ENCODE data around the gene NCK2.

NCK2 gene

DNA sequence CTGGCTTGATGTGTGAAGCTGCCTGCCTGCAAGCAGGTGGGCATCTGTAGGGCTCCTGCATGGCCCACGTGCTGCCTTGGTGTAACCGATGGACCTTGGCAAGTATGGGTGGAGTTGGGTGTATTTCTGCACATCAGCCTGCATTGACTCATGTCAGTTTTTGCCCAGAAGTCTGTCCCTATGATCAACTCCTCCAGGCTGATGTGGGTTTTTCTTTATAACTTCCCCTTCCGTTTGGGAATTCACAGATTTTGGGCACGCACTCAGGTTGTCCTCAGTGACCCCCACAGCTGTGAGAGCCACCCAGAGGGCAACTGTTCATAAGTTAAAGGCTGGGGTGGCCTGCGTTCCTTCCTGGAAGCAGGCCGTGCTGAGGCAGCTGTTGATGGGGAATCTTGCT is 123.3 kb downstream of the NCK2 start:
- no peak for DNase-seq (ENCODE audit: low read depth in 2 of 2, low spot score in 1 of 2)

DNA sequence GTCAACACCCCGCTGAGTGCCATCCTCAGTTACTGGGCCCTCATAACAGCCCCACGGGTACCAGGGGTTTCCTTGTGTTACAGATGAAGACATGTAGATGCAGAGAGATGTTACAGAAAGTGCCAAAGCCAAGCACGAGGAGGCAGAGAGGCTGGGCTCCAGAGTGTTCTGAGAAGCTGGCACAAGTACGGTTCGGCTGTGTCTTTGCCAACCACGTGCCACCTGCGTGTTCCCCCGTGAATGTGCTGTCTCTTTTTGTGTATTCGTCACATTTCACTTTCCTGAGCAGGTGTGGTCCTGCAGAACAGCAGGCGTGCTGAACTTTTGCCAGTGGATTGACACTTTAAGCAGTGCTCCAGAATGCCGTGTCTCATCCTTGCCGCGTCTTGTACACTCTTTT is 124.6 kb downstream of the NCK2 start:
- DNase-seq (ENCODE audit: low read depth in 2 of 2, low spot score in 1 of 2): no peak

DNA sequence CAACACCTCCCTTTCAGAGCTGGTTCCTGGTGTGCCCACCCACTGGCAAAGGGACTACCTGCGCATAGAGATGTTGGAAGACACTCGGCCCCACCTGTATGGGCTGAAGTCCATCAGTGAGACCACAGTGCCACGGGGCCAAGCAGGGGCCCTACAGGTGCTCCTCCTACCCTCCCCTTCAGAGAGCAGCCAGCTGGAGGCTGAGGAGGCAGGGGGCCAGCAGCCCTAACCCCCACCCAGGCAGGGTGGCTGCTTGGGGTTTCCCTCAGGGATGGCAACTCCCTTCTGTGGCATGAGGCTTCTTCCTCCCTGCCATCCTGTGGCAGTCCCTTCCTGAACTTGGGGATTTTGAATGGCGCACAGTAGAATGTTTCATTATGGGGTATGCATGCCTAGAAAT is 125.3 kb downstream of the NCK2 start:
- DNase-seq (ENCODE audit: low read depth in 2 of 2, low spot score in 1 of 2): no peak

DNA sequence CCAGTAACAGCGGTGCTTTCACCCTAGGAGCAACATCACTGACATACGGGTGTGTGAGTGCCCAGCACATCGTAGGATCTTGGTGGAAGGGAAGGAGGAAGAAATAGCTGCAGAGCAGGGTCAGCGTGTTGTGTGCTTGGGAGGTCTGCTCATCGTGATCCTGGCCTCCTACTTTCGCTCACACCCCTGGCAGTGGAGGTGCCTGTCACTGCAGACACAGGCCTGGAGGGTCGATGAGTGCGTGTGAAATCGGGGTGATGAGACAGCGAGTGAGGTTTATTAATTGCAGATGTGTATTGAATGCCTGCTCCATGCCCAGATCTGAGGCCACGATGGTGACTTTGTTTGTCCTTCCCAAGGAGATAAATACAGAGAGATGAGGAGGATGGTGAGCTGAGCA is 126.1 kb downstream of the NCK2 start:
- no peak for DNase-seq (ENCODE audit: low read depth in 2 of 2, low spot score in 1 of 2)

DNA sequence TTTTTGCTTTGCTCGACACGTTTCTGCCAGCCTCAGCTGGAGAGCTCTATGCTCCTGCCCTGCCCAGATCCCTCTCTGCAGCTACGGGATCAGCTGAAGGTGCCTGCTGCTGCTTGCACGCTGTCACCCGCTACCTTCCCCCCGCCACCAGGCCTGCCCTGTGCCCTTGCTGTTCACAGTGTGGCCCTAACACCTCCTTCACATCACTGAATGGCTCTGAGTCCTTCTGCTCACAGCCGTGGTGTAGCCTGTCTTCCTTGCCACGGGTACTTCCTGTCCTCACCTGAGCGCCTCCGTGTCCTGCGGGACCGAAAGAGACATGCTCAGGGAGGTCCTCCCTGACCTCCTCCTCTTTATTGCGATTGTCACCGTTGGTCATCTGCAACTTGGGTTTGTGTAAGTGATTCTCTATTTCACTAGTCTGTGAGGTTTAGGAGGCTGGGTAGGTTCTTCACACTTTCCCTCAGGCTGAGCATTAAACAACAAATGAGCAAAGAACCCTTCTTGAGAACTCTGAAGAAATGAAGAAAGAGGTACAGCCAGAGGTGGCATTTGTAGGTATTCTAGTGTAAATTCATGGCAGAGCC is 127.5 kb downstream of the NCK2 start:
- DNase-seq (ENCODE audit: low read depth in 2 of 2, low spot score in 1 of 2): no peak

DNA sequence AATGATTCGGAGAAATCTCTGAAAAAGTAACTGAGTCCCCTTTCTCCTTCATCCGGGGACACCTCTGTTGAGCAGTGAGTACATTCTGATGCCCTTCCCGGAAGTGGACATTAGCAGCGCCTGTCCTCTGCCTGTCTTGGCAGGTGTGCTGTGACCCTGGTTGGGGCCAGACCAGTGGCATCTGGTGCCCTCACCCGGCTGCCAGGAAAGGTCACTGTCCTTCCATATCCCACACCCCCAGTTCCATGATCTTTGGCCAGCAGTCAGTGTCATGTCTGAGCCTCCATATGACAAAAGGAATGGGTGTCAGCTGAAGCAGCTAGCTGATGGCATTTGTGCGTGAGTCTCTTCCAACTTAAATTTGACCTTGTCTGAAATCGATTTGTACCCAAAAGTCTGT is 128.1 kb downstream of the NCK2 start:
- no peak for DNase-seq (ENCODE audit: low read depth in 2 of 2, low spot score in 1 of 2)

DNA sequence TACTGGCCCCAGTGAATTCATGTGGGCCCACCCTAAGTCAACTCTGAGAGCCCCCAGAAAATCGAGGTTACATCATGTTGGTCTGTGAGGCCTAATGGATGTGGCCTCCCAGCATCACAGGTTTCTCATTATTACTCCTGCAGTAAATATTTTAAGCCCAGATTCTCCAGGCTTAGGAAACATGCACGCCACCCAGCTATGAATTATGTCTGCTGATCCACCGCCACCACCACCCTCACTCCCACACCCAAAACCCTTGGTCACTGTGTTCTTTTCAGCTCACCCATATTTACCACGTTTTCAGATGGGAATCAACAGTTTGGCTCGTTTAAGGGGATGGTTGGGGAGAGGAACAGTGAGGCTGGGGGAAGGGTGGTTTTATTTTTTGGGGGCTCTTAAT is 128.6 kb downstream of the NCK2 start:
- DNase-seq (ENCODE audit: low read depth in 2 of 2, low spot score in 1 of 2): no peak

DNA sequence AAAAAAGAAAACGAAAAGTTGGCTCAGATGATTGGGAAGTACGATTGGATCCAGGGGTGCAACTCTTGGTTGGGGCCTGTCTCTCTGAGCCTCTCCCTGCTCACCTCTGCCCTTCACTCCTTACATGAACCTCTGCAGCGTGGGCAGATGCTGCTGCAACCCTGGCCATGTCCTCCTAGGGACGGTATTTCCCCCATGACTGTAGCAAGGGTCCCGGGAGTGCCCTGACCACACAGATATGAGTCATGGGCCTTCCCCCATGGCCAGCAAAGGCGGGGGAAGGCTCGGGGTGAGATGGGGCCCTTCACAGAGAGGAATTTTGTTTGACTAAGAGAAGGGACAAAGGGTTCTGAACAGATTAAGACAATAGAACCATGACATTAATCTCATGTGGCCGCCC is 129.0 kb downstream of the NCK2 start:
- DNase-seq (ENCODE audit: low read depth in 2 of 2, low spot score in 1 of 2): peak in 1 of 2 donors; percentile 31

DNA sequence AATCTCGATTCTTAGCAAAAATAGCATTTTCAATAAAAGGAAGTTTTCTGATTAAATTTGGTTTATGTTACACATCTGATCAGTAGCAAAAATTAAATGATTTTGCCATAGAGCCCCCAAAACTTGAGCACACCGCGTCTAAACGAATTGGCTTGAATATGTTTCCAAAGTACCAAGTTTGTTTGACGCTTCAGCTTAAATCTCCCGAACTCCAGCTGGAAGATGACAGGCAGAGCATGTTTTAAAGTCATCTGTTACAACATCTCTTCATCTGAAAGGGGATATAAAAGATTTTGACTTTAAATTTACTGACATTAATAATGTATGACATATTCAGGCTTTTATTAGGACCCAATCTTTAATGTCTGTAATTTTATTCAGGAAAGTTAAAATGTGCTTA is 129.8 kb downstream of the NCK2 start:
- DNase-seq (ENCODE audit: low read depth in 2 of 2, low spot score in 1 of 2): no peak

DNA sequence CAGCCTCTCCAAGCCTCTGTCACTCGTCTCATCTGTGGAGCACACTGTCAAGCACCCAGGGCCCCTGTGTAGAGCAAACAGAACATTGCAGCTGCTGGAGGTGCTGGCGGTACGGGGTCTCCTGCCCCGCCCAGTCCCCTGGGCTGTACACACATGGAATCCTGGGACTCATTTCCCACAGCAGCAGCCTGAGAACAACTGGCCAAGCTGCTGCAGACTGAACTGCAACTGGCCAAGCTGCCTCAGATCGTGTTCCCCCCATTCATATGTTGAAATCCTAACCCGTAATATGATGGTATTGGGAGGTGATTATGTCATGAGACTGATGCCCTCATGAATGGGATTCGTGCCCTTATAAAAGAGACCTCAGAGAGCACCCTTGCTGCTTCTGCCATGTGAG is 130.5 kb downstream of the NCK2 start:
- DNase-seq (ENCODE audit: low read depth in 2 of 2, low spot score in 1 of 2): no peak

DNA sequence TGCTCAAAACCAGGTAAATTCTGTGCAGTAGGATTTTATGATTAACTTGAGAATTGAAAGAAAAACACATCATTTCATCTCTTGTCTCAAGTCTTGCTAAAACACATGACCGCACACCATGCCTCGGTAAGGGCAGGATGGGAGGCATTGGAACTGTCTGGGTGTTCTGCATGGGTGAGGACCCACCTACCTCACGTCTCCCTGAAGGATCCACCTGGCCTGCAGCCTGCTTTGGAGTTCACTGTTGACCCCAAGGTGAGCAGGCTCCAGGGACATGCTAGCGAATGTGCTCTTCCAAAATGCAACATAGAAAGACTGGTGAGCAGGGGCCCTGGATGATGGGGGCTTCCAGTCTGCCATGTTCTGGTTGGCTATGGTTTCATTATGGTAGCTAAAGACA is 131.5 kb downstream of the NCK2 start:
- no peak for DNase-seq (ENCODE audit: low read depth in 2 of 2, low spot score in 1 of 2)

DNA sequence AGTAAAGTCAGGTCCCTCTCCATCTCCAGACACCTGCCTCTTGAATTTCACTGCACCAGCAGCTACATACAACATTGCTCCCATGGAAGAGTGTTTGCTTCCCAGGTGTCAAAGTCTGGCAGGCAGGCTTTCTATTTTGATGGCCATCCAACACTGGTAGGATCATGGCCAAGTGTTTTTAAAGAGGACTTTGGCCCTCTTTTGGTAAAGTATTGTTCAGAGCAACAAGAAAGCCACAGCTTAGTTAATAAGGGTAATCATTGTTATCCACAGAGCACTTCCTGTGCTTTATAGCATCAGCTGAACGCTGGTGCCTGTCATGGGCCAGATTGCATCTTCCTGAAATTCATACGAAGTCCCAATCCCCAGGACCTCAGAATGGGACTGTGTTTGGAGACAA is 133.2 kb downstream of the NCK2 start:
- no peak for DNase-seq (ENCODE audit: low read depth in 2 of 2, low spot score in 1 of 2)

DNA sequence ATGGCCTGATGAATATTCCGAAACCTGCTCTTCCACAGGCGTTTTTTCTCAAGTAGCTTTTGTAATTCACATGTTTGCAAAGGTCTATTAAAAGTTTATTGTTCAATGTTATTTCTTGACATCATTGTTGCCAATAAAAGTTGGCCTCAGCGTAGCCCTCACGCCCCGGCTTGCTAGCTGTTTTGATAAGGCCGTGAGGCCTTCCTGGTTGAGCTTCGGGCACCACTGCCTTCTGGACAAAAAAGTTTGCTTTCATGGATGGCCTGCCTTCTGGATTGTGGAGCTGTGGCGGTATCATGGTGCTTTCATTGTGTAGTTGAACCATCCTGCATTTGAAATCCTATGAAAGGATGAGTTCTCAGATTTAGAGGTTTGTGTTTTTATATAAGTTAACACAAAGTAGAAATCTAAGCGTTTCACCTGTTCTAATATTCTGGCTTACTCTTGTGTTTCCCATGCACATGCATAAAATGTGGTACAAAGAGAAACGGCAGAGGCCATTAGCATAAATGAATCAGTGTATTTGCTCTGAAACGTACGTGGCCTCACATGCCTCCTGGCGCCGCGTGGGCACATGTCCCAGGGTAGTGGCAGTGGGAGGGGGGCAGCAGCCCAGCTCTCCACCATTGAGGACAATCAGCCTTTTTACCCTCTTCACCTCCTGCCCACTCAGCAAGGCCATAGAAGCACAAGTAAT is 134.5 kb downstream of the NCK2 start:
- DNase-seq (ENCODE audit: low read depth in 2 of 2, low spot score in 1 of 2): no peak

DNA sequence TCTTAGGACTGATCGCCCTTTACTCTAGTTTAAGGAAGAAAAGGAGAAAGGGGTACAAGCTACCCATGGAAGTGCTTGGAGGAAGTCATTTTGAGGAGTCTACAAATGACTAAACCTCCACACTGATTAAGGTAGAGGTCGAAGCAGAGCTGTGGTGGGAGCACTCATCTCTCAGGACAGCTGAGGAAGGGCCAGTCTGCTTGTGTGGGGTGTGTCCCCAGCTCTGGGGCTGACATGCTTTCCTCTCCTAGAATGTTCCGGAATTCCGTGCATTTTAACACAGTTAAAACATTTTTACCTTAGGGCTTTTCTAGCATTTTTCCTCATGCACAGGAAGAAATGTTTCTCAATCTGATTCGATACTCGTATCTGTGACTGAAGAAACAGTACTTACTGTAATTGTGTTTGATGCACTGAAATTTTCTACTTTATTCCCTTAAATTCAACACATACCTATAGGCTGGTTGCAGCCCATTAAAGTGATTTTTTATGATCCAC is 135.1 kb downstream of the NCK2 start:
- no peak for DNase-seq (ENCODE audit: low read depth in 2 of 2, low spot score in 1 of 2)

DNA sequence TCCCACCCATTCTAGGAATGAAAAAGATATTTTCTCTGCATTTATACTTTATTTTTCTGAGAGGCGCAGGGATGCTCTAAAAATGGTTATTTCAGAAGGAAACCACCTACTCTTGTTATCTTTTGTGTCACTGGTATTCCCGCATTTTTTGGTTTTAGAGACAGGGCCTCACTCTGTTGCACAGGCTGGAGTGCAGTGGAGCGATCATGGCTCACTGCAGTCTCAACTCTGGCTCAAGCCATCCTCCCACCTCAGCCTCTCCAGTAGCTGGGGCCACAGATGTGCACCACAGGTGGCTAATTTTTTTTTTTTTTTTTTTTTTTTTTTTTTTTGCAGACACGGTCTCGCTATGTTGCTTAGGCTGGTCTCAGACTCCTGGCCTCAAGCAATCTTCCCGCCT is 135.9 kb downstream of the NCK2 start:
- no peak for DNase-seq (ENCODE audit: low read depth in 2 of 2, low spot score in 1 of 2)

DNA sequence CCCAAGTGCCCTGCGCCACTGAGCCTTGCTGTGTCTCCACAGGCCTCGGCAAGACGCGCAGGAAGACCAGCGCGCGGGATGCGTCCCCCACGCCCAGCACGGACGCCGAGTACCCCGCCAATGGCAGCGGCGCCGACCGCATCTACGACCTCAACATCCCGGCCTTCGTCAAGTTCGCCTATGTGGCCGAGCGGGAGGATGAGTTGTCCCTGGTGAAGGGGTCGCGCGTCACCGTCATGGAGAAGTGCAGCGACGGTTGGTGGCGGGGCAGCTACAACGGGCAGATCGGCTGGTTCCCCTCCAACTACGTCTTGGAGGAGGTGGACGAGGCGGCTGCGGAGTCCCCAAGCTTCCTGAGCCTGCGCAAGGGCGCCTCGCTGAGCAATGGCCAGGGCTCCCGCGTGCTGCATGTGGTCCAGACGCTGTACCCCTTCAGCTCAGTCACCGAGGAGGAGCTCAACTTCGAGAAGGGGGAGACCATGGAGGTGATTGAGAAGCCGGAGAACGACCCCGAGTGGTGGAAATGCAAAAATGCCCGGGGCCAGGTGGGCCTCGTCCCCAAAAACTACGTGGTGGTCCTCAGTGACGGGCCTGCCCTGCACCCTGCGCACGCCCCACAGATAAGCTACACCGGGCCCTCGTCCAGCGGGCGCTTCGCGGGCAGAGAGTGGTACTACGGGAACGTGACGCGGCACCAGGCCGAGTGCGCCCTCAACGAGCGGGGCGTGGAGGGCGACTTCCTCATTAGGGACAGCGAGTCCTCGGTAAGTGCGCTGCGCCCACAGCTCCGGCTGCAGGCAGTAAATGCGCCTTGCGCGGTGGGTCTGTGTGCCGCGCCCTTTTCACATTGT is 136.8 kb downstream of the NCK2 start:
- DNase-seq (ENCODE audit: low read depth in 2 of 2, low spot score in 1 of 2): no peak

DNA sequence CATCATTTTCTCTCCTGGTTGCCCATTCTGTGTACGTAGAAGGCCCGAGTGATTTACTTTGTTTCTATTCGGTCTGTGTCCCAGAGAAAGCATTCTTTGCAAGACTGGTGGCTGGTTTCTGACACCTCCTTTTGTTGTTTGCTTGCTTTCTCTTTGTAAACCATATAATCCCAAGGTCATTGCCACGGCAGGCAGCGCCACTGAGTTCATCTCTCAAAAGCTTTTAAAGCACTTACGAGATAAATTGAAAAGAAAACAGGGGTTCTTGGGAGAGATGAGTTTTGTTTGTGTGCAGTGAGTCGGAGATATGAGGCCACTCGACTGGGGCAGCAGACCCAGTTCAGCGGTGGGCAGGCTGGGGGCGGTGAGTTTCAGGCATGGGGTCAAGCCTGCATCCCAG is 137.6 kb downstream of the NCK2 start:
- DNase-seq (ENCODE audit: low read depth in 2 of 2, low spot score in 1 of 2): no peak

DNA sequence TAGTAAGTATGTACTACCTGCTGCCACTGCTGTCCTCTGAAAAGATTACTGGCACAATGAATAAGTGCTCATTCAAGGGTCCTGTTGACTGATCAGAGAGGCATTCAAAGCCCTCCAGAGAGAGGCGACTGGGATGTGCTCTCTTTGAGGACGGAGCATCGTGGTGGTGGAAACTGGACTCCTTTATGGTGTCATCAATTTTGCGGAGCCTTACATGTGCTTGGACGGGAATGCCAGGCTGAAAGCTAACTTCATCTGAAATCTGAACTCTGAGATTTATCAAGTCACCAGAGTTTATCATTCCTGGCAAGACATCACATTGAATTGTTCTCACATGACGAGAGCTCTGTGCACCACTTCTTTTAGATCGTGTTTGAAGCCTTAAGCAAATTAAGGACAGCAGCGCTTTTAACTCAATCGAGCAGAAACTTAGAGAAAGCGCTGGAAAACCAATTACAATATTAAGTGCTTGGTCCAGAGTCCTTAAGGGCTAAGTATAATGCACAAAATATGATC is 138.3 kb downstream of the NCK2 start:
- DNase-seq (ENCODE audit: low read depth in 2 of 2, low spot score in 1 of 2): no peak

DNA sequence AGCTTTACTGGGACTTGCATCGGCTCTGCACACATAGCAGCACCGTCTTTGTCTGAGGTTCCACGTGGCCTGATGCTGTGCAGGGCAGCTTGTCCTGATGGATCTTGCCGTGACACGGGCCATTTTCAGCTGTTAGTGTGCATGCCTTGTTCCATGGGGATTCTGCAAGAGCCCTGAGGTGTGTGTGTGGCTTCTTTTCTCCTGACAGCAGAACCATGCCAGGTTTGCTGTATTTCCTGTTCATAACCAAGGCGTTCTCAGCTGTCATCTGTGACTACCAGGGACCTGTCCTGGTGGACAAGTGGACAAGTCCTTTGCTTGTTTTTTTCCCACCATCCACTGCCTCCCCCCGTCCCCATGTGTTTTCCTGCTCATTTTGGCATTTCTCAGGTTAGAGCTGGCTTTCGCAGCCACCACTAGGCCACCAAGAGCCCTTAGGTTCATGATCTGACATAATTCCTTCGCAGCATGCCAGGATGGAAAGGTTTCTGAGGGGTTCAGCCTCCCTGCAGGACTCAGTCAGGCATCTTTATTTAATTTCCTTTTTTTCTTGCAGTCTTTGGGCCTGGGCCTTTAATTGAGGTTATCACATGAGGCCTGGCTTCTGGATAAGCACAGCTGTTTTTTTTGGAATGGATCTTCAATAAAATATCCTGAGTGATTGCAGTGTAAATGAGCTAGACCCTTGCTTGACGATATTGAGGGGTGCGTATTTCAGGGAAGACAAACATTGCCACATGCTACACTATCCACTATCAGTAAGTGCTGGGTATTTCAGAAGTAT is 139.4 kb downstream of the NCK2 start:
- no peak for DNase-seq (ENCODE audit: low read depth in 2 of 2, low spot score in 1 of 2)

DNA sequence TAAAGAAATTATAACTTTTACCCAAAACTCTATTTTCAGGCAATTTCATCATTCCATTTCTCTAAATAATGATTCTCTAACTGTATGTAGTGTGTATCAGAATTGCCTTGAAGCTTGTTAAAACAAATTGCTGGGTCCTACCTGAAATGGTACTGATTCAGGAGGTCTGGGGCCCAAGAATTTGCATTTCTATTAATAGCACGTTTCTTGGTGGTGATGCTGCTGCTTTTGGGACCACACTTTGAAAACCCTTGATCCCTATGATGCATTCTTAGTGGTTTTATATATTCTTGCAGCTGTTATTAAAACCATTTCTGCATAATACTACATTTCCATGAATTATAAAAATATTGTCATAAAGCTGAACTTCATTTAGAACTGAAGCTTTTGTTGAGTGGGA is 140.7 kb downstream of the NCK2 start:
- DNase-seq (ENCODE audit: low read depth in 2 of 2, low spot score in 1 of 2): no peak

DNA sequence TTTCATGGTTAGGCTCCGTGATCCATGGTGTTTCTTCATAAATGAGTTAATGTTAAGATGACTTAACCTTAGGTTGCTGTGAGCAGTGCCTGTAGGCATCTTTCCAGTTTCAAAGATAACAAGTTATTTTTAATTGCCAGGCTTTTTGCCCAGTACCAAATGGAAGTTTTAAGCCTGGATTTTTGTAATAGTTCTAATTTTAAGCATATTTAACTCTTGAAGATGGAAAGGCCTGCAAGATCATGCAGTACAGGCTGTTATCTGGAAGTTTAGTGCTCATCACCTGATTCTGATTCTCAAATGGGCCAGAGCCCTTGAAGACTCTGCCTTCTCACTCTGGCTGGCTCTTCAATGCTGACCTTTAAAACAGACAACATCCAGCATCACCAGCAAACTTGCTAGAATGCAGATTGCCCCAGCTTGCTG is 141.3 kb downstream of the NCK2 start:
- DNase-seq (ENCODE audit: low read depth in 2 of 2, low spot score in 1 of 2): no peak
